ENCODE measurements around the gene ACTR6.

ACTR6 gene

DNA sequence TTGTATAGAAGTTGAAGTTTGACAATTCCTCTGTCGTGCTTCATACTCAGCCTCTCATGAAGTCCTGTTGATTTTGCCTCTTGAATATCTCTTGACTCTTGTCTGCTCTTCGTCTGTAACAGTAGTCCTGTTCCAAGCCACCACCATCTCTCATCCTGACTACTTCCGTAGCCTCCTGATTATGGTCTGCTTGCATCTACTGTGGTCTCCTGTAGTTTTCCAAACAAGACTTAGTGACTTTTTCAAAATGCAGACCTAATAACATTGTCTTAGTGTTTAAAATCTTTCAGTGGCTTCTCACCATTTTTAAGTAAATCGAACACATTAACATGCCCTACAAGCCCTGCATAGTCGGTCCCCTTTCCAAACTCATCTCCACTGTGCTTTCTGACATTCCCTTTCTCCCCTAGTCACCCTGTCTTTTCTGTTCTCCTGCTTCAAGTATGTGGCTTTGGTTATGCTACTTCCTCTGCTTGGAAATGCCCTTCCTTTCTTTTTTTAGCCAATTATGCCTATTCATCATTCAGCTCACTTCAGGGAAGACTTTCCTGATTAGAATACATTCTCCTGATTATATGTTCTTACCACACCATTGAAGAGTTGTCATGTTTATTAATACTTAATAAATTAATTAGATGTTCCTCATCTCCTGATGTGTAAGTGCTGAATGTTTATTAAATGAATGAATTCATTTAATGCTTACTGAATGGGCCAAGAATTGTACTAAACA lies 68.4 kb downstream of the ACTR6 start:
- DNase-seq, result no peak

DNA sequence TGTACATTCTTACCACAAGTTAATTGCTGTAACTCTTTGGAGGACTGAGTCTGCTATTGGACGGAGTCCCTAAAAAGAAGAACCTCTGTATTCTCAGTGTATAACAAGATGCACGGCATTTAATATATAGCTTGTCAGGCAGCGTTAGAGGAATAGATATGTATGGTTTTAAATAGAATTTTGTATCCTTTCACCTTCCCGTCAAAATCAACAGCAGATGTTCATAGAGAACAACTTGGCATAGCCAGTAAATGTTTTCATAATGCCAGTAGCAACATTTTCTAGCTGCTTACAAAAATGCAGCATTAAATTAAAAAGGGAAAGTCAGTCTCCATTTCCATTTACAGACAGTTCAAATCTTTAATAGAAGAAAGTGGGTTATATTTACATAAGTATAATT lies 73.2 kb downstream of the ACTR6 start:
- no peak for DNase-seq
